K562 (cell line): ENCODE results near the gene POLR3E. TPM values are rescaled to one million over a fixed set of nuclear protein-coding genes. Genes with fewer than 3 reads are reported as not detected.

Experiments used
- ARNT ChIP-seq, 2 experiments: fragments of 450-650 bp; IDR thresholded peaks; 2 replicates each; pipeline ENCODE4 v1.6.1; 2016; ENCODE audit warnings: mild to moderate bottlenecking in 1 of 2
- CEBPB ChIP-seq: fragments of 450-650 bp; IDR thresholded peaks from 2 replicates; pipeline ENCODE4 v1.6.1; 2016; ENCODE audit warnings: missing genetic modification characterization, missing compliant biosample characterization
- E2F6 ChIP-seq, 2 experiments: IDR thresholded peaks; 2 replicates each; pipeline ENCODE4 v1.6.1; 2011; ENCODE audit warnings: borderline replicate concordance in 1 of 2, control low read depth in 1 of 2, low read depth in 1 of 2, low read length in 1 of 2, mild to moderate bottlenecking in 1 of 2, mixed read lengths in 1 of 2, moderate library complexity in 1 of 2; ENCODE audit not compliant: insufficient read depth in 1 of 2, insufficient read length in 1 of 2, poor library complexity in 1 of 2, severe bottlenecking in 1 of 2; ENCODE audit errors: extremely low read depth in 1 of 2
- EP300 ChIP-seq: IDR thresholded peaks from 2 replicates; pipeline ENCODE4 v1.6.1; 2012; ENCODE audit warnings: low read length, improper control_type of control experiment
- FOSL1 ChIP-seq: fragments of 200-800 bp; sonication (Bioruptor generic); conservative IDR thresholded peaks from 2 replicates; pipeline ENCODE4 v1.6.1; 2016; ENCODE audit warnings: missing genetic modification characterization, missing compliant biosample characterization
- FUS ChIP-seq: fragments of 200-400 bp; formaldehyde crosslinking; optimal IDR thresholded peaks from 2 replicates; pipeline ENCODE3; 2017; ENCODE audit warnings: low read depth, low read length
- HMG20B ChIP-seq: fragments of 250-450 bp; sonication (Bioruptor Pico); IDR thresholded peaks from 2 replicates; pipeline ENCODE4 v1.5.0; 2021; ENCODE audit warnings: mild to moderate bottlenecking
- KDM2B ChIP-seq: fragments of 250-450 bp; sonication (Bioruptor Pico); IDR thresholded peaks from 2 replicates; pipeline ENCODE4 v1.8.0; 2021; ENCODE audit warnings: mild to moderate bottlenecking, moderate library complexity
- KDM4B ChIP-seq, 2 experiments: fragments of 450-650 bp in 1 of 2; sonication (generic) in 1 of 2; IDR thresholded peaks; 2 replicates each; pipeline ENCODE4 v1.6.1; 2016 to 2017; ENCODE audit warnings: borderline replicate concordance in 2 of 2, antibody characterized with exemption in 1 of 2, low read depth in 1 of 2, mild to moderate bottlenecking in 1 of 2
- KLF16 ChIP-seq: IDR thresholded peaks from 2 replicates; pipeline ENCODE4 v1.6.1; 2016; ENCODE audit warnings: antibody characterized with exemption
- NCOR1 ChIP-seq: fragments of 450-650 bp; IDR thresholded peaks from 2 replicates; pipeline ENCODE4 v1.6.1; 2016; ENCODE audit warnings: mild to moderate bottlenecking, moderate library complexity
- PURB ChIP-seq: sonication (generic); formaldehyde crosslinking; IDR thresholded peaks from 2 replicates; pipeline ENCODE4 v1.9.0; 2021; ENCODE audit warnings: low read depth, mild to moderate bottlenecking, missing genetic modification reagents
- RBM15 ChIP-seq: fragments of 200-400 bp; formaldehyde crosslinking; IDR thresholded peaks from 2 replicates; pipeline ENCODE4 v1.6.1; 2018; ENCODE audit warnings: mild to moderate bottlenecking, low read length, moderate library complexity; ENCODE audit not compliant: insufficient read depth
- SFPQ ChIP-seq: fragments of 200-400 bp; formaldehyde crosslinking; IDR thresholded peaks from 2 replicates; pipeline ENCODE4 v1.6.1; 2017; ENCODE audit warnings: mild to moderate bottlenecking, low read depth, low read length, moderate library complexity
- U2AF1 ChIP-seq: fragments of 200-400 bp; formaldehyde crosslinking; optimal IDR thresholded peaks from 2 replicates; pipeline ENCODE3; 2017; ENCODE audit warnings: mild to moderate bottlenecking, low read depth, low read length, moderate library complexity
- ZFX ChIP-seq: sonication (generic); formaldehyde crosslinking; IDR thresholded peaks from 2 replicates; pipeline ENCODE4 v1.8.0; 2022; ENCODE audit warnings: mild to moderate bottlenecking, missing genetic modification reagents, moderate library complexity
- ZNF124 ChIP-seq: sonication (generic); formaldehyde crosslinking; IDR thresholded peaks from 2 replicates; pipeline ENCODE4 v1.8.1; 2022; ENCODE audit warnings: missing genetic modification reagents
- ZNF224 ChIP-seq: sonication (generic); formaldehyde crosslinking; IDR thresholded peaks from 2 replicates; pipeline ENCODE4 v1.8.0; 2022; ENCODE audit warnings: mild to moderate bottlenecking, missing genetic modification reagents
- ZNF384 ChIP-seq: IDR thresholded peaks from 2 replicates; pipeline ENCODE4 v1.6.1; 2012; ENCODE audit warnings: low read depth, low read length, improper control_type of control experiment
- ZNF589 ChIP-seq: fragments of 200-800 bp; sonication (Bioruptor generic); IDR thresholded peaks from 2 replicates; pipeline ENCODE4 v1.6.1; 2016; ENCODE audit warnings: low read depth, missing genetic modification characterization, missing compliant biosample characterization
- polyA plus RNA-seq, 8 experiments: library from polyadenylated mRNA; depleted of rRNA in 4 of 8; stranded (reverse) in 5 of 8; unstranded in 3 of 8; fragments of >200 nt; fragmentation: Nextera tagmentation in 2 of 8; fragmentation: Illumina TruSeq in 1 of 8; extraction: Ambion mirVana in 2 of 8; extraction: Trizol in 1 of 8; gene quantifications; 2 replicates each; pipeline versions ENCODE4 v1.2.1 to v1.2.3, GENCODE V29; 2011 to 2014; ENCODE audit warnings: inconsistent platforms in 1 of 8, missing spikeins in 1 of 8
- total RNA-seq, 7 experiments: library from RNA; depleted of rRNA in 6 of 7; stranded (reverse); fragments of >200 nt in 6 of 7; fragmentation: Illumina TruSeq in 2 of 7; extraction: Trizol in 2 of 7; gene quantifications; 2 replicates each; pipeline versions ENCODE4 v1.2.1 to v1.2.3, GENCODE V29; 2011 to 2021; ENCODE audit warnings: low replicate concordance in 1 of 7
- TF ChIP-seq, protein P1 (sequence below): fragments of 450-650 bp; formaldehyde crosslinking; IDR thresholded peaks from 2 replicates; pipeline ENCODE4 v1.4.0; 2020; ENCODE audit warnings: mild to moderate bottlenecking, mixed read lengths
- TF ChIP-seq, protein P2 (sequence below): IDR thresholded peaks from 3 replicates; pipeline ENCODE4 v1.6.1; 2011; ENCODE audit warnings: borderline replicate concordance, mild to moderate bottlenecking; ENCODE audit not compliant: insufficient read length, insufficient read depth

POLR3E gene
- total and polyA plus RNA-seq, 9 of the 15 experiments (the other 6 are each of a cell fraction or from before 2014, with no cell fraction given): 17.7 to 151 (median 82.6) TPM

DNA sequence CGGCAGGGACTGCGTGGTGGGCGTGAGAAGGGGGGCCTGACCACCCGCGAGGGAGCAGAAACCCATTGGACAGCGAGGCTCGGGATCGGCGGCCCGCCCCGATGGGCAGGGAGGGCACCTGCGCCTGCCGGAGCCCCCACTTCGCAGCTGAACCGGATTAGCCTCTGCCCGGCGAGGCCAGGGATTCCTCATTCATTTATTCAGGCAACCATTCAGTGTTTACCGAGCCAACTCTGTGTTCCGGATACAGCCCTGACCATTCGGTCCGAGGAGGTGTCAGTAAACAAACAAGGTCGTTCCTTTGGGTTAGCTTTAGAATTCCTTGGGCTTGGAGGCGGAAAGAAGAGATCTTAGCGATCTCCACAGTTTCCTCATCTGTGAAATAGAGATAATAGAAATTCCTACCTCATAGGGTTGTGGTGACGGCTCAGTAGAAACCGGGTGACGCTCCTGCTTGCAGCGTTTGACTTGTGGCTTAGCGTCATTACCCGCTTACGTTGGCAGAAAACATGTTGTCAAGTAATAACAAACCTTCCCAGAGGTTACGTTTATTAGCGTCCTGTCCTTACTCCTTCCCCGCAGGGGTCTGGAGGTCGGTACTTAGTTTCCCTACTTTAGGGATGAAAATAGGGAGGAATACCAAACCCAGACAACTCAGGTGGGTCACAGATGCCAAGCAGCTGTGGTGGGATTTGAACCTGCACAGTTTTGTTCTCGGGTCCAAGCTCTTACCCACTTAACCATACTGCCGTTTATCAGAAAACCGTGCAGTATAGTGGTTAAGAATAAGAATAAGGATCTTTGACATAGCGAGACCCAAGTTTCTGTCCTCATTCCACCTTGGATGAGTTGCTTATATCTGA is 893 bp downstream of the POLR3E start (continued):
- TF ChIP-seq KDM2B (CRISPR knock-in tag): no peak
- no peak for TF ChIP-seq SFPQ
- no peak for TF ChIP-seq U2AF1
- peak; percentile 34; the same call in 1 of the 2 replicates for TF ChIP-seq NCOR1
- TF ChIP-seq ZNF589 (CRISPR knock-in tag): 0 out of 2 replicates have a peak, but pooled peaks have one; percentile 10
- TF ChIP-seq, protein P1, sequence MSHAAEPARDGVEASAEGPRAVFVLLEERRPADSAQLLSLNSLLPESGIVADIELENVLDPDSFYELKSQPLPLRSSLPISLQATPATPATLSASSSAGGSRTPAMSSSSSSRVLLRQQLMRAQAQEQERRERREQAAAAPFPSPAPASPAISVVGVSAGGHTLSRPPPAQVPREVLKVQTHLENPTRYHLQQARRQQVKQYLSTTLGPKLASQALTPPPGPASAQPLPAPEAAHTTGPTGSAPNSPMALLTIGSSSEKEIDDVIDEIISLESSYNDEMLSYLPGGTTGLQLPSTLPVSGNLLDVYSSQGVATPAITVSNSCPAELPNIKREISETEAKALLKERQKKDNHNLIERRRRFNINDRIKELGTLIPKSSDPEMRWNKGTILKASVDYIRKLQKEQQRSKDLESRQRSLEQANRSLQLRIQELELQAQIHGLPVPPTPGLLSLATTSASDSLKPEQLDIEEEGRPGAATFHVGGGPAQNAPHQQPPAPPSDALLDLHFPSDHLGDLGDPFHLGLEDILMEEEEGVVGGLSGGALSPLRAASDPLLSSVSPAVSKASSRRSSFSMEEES: no peak
- peak; percentile 13; the same call in 1 of the 2 replicates for TF ChIP-seq FOSL1 (tag)
- TF ChIP-seq ZFX (CRISPR knock-in tag): no peak
- no peak for TF ChIP-seq ARNT (IDR thresholded peaks at IDR 0.05)
- TF ChIP-seq FUS: no peak
- peak; percentile 51 for TF ChIP-seq EP300
- TF ChIP-seq RBM15: no peak
- no peak for TF ChIP-seq ZNF384
- peak in 1 of 2 experiments; percentile 16 for TF ChIP-seq E2F6 (IDR thresholded peaks at IDR 0.05; ENCODE audit: borderline replicate concordance in 1 of 2, extremely low read depth in 1 of 2, insufficient read depth in 1 of 2, insufficient read length in 1 of 2, low read depth in 1 of 2, low read length in 1 of 2, poor library complexity in 1 of 2, severe bottlenecking in 1 of 2)
- TF ChIP-seq KDM4B (IDR thresholded peaks at IDR 0.05; ENCODE audit: borderline replicate concordance in 2 of 2, low read depth in 1 of 2): no peak
- no peak for TF ChIP-seq ZNF224 (CRISPR knock-in tag)
- TF ChIP-seq PURB (CRISPR knock-in tag): no peak
- no peak for TF ChIP-seq KLF16
- no peak for TF ChIP-seq CEBPB (tag)
- no peak for TF ChIP-seq ZNF124 (CRISPR knock-in tag)
- no peak for TF ChIP-seq HMG20B (CRISPR knock-in tag)
- TF ChIP-seq, protein P2, sequence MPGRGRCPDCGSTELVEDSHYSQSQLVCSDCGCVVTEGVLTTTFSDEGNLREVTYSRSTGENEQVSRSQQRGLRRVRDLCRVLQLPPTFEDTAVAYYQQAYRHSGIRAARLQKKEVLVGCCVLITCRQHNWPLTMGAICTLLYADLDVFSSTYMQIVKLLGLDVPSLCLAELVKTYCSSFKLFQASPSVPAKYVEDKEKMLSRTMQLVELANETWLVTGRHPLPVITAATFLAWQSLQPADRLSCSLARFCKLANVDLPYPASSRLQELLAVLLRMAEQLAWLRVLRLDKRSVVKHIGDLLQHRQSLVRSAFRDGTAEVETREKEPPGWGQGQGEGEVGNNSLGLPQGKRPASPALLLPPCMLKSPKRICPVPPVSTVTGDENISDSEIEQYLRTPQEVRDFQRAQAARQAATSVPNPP: no peak
